ENCODE measurements around the gene THOC6. TPM values are rescaled to one million over a fixed set of nuclear protein-coding genes. Genes with fewer than 3 reads are reported as not detected.
A peak's percentile ranks its signal among the peaks of the same experiment; 100 is the strongest.

Gene THOC6
- total RNA-seq, result 12.9 TPM
- long read RNA-seq, transcript THOC6-202 (13 exons, 1,419 nt), result major isoform, 5 of 5 reads
- long read RNA-seq, partial matches to known transcripts, result 0 of 5 reads
- long read RNA-seq, other reads (novel, unspliced or antisense), result 0 of 5 reads

DNA sequence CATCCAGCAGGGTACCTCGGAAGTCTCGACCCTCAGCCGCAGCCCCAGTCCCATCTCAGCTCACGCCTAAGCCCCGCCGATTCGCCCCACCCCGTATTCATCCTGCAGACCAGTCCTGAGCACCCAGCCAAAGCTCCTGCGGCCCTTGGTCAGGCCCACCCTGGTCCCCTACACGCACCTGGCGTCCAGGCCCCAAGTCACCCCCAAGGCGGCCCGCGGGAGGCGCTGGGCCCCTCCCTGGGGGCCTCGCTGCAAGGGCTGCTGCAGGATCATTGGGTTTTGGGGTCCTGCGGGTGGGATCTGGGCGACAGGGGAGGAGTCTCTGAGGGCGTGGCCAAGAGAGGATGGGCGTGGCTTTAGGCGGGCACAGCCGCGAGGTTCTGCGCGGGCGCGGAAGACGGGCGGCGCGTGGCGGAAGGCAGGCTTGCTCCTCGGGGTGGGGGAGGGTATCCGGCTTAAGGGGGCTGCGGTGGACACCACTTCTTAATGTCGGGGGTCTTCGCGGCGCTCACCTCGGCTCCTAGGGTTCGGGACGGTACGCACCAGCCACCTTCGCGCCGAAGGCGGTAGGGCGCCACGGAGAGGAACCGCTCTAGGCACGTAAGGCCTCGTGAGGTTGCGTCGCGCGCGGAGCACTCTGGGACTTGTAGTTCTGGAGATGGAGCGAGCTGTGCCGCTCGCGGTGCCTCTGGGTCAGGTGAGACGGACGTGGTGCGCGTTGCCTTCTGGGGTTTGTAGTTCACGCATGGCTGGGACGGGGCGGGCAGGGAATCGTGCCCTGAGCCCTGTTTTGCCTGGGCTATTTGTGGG, at the start of gene THOC6, which contains the start of gene HCFC1R1:
THOC6 (plus strand) TSS at position 367 of the 810 bp plus-strand sequence; CDS start at position 659, 292 bp downstream.
HCFC1R1 (minus strand) TSS at position 274 of the 810 bp plus-strand sequence; CDS start at position 273, 1 bp downstream.
- DNase-seq (ENCODE audit: missing footprints), result peak; percentile 100
- peak; percentile 82 for ATAC-seq
- intact Hi-C loops (cut with DNase I), result no loop called here

DNA sequence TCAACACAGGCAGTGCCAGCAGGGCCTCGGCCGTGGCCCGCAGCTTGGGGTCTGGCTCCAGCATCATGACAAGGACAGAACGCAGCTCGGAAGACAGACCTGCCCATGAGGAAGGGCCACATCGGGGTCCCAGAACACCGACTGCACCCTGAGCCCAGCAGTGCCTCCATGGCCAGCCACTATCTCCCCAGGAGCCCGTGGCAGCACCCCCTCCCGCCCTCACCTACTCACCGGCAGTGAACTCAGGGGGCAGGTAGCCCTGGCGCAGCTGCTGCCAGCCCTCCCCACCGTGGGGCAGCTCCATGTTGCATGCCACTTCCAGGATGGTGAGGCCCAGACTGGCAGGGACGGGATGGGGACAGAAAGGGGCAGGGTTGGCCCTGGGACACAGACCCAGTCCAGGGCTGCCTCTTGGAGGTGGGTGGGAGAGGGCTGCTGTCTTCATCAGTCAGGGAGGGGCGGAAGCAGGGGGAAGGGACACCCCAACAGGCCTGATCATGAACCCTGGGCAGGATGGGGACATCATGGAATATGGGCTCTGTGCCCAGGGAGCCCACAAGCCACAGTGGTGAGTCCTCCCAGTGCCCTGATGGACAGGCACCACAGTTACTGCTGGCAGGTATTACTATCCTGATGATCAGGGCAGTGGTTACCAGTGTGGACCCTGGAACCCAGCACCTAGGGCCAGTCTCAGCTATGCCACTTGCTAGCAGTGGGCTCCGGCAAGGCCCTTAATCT, 49.3 kb upstream of the THOC6 start:
- intact Hi-C loops (cut with DNase I), result no loop called here
- DNase-seq (ENCODE audit: missing footprints) (no peak), ATAC-seq (no peak)

GRCh38 chr16:2975161-2975795, 48.6 kb upstream of the THOC6 start:
- DNase-seq (ENCODE audit: missing footprints) (no peak), ATAC-seq (no peak)
- intact Hi-C loops (cut with DNase I), result no loop called here

DNA sequence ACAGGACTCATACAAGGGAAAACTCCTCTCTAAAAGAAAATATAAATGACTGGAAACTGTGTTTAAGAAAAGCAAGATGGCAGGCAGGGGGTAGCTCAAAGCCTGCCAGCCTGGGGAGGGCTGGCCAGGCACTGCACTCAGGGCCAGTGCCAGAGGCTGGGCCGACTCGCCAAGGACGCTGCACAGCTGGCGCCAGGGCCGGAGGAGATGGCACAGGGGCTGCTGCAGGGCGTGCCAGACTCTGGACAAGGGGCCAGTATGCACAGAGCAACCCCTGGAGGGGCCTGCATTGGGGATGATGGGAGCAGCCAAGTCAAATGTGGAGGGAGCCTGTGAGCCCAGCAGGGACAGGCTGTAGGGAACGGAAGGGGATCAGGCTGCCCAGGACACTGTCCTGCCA, 47.6 kb upstream of the THOC6 start:
- no peak for DNase-seq (ENCODE audit: missing footprints)
- intact Hi-C loops (cut with DNase I), result no loop called here
- ATAC-seq, result no peak

GRCh38 chr16:2976673-2977072, 47.2 kb upstream of the THOC6 start:
- intact Hi-C loops (cut with DNase I), result no loop called here
- no peak for DNase-seq (ENCODE audit: missing footprints)
- no peak for ATAC-seq

- intact Hi-C loops (cut with DNase I), result no loop called here
- ATAC-seq (no peak), DNase-seq (ENCODE audit: missing footprints) (no peak)
These were observed 46.4 kb upstream of the THOC6 start for GRCh38 chr16:2977440-2977839.

DNA sequence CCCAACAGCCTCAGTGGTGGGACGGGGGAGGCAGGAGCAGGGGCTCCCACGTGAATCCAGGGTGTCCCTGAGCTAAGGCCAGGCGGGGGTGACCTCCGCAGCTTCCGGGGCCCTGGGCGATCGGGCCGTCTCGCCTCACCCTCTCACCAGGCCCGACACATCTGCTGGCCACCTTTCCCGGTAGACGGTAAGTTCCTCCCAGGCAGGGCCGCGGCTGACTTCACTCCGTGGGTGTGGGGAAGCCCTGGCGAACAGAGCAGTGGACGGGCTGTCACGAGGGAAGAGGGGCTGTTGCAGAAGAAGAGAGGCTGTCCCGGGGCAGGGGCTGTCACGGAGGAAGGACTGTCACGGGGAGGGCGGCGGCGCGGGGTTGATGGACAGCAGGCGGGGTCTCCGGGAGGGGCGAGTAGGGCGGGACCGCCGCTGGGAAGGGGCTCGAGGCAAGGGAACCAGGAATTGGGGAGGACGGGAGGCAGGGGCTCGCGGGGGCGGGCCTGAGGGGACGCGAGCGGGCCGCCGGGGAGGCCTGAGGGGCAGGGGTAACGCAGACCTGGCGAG, 44.1 kb upstream of the THOC6 start:
- intact Hi-C loops (cut with DNase I), result no loop called here
- DNase-seq (ENCODE audit: missing footprints) (no peak), ATAC-seq (no peak)

GRCh38 chr16:2980227-2981176, 43.3 kb upstream of the THOC6 start, which contains the start of gene PKMYT1:
Gene PKMYT1, minus strand, starts transcription at chr16:2980446. Its CDS starts 789 bp downstream, at chr16:2979657.
- intact Hi-C loops (cut with DNase I), result no loop called here
- peak; percentile 95 for DNase-seq (ENCODE audit: missing footprints)
- peak; percentile 96 for ATAC-seq

GRCh38 chr16:2981177-2981898, 42.5 kb upstream of the THOC6 start:
- intact Hi-C loops (cut with DNase I), result no loop called here
- DNase-seq (ENCODE audit: missing footprints), result no peak
- no peak for ATAC-seq

- no peak for ATAC-seq
- DNase-seq (ENCODE audit: missing footprints), result no peak
- intact Hi-C loops (cut with DNase I), result no loop called here
These were observed 42.0 kb upstream of the THOC6 start for GRCh38 chr16:2981899-2982250.

DNA sequence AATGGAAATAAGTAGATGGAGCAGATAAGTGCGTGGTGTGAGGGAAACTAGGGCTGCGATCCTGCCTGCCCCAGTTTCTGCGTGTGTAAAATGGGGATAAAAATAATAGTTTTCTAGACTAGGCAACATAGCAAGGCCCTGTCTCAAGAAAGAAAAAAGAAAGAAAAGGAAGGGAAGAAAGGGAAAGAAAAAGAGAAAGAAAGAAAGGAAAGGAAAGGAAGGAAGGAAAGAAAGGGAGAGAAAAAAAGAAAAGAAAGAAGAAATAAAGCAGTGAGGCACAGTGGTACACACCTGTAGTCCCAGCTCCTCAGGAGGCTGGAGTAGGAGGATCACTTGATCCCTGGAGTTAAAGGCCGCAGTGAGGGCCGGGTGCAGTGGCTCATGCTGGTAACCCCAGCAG, 41.4 kb upstream of the THOC6 start:
- ATAC-seq (no peak), DNase-seq (ENCODE audit: missing footprints) (no peak)
- intact Hi-C loops (cut with DNase I), result no loop called here

DNA sequence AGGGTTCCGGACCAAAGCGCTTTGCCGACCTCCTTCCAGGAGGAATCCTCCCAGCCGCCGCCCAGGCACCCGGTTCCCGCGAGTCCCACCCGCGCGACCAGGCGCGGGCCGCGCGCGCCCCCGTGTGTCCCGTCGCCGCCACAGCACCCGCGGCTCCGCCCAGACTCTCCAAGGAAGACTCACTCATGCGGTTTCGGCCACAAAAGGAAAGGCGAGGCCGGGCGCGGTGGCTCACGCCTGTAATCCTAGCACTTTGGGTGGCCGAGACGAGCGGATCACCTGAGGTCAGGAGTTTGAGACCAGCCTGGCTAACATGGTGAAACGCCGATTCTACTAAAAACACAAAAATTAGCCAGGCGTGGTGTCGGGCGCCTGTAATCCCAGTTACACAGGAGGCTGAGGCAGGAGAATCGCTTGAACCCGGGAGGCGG, 40.1 kb upstream of the THOC6 start:
- ATAC-seq, result peak; percentile 58
- intact Hi-C loops (cut with DNase I), result no loop called here
- DNase-seq (ENCODE audit: missing footprints), result peak; percentile 93

GRCh38 chr16:2985462-2985861, 38.4 kb upstream of the THOC6 start:
- intact Hi-C loops (cut with DNase I), result no loop called here
- no peak for DNase-seq (ENCODE audit: missing footprints)
- ATAC-seq, result peak; percentile 44

GRCh38 chr16:2985893-2986355, 37.9 kb upstream of the THOC6 start:
- ATAC-seq (peak; percentile 71), DNase-seq (ENCODE audit: missing footprints) (no peak)
- intact Hi-C loops (cut with DNase I), result no loop called here

GRCh38 chr16:2986623-2987188, 37.1 kb upstream of the THOC6 start:
- DNase-seq (ENCODE audit: missing footprints) (no peak), ATAC-seq (no peak)
- intact Hi-C loops (cut with DNase I), result no loop called here

DNA sequence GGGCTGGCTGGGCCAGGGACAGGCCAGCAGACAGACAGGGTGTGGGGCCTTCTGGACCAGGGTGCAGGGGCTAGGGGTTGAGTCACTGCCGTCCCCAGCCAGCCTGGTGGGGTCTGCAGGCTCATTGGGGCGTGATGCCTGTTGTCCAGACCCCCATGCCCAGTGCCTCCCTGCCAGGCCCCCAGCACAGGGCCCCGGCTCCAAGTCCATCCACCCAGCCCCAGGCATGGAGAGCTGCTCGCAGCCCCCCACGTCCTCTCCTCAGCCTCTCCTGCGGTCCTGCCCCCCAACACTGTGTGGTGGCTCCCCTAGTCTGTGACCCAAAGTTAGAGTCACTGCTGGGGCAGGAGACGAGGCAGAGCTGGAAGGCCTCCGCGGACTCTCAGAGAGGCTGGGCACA, 36.5 kb upstream of the THOC6 start:
- DNase-seq (ENCODE audit: missing footprints), result no peak
- intact Hi-C loops (cut with DNase I), result no loop called here

GRCh38 chr16:2987833-2988232, 36.0 kb upstream of the THOC6 start:
- no peak for ATAC-seq
- no peak for DNase-seq (ENCODE audit: missing footprints)
- intact Hi-C loops (cut with DNase I), result no loop called here

More for the DNA sequence above, 36.5 kb upstream of the THOC6 start:
- ATAC-seq, result no peak
